CD4-positive, alpha-beta T cell treated with Interleukin-21 for 1 hour (primary cell): ENCODE data around the gene NOXA1.
"Not testable (repeated sequence)": the region's sequence is repeated elsewhere in the genome, so short reads cannot be mapped to it uniquely, and the experiment has no call there.

Experiments
- DNase-seq: peaks from one replicate; pipeline ENCODE4 v3.0.0-alpha.2; 2020

The NOXA1 gene

GRCh38 chr9:137456061-137456863, 33.1 kb downstream of the NOXA1 start:
- DNase-seq, result no peak

- no peak for DNase-seq
Observed at GRCh38 chr9:137456864-137457405, 33.7 kb downstream of the NOXA1 start.

GRCh38 chr9:137457406-137458193, 34.4 kb downstream of the NOXA1 start:
- no peak for DNase-seq

- no peak for DNase-seq
Observed at GRCh38 chr9:137458194-137459151, 35.3 kb downstream of the NOXA1 start.

- peak; percentile 94 for DNase-seq
Observed at GRCh38 chr9:137459152-137459600, 36.0 kb downstream of the NOXA1 start, which contains the start of gene NSMF. Gene NSMF (minus strand): TSS chr9:137459334. CDS start chr9:137459102, 232 bp downstream.

- DNase-seq, result no peak
Observed at GRCh38 chr9:137459601-137460362, 36.6 kb downstream of the NOXA1 start.

GRCh38 chr9:137460363-137461315, 37.4 kb downstream of the NOXA1 start:
- no peak for DNase-seq

GRCh38 chr9:137461316-137461662, 38.1 kb downstream of the NOXA1 start:
- DNase-seq, result no peak

GRCh38 chr9:137461663-137462395, 38.6 kb downstream of the NOXA1 start:
- DNase-seq, result peak; percentile 91

- DNase-seq, result no peak
Observed at GRCh38 chr9:137462396-137462985, 39.3 kb downstream of the NOXA1 start.

- no peak for DNase-seq
Observed at GRCh38 chr9:137462986-137463930, 40.1 kb downstream of the NOXA1 start.

GRCh38 chr9:137463931-137464290, 40.7 kb downstream of the NOXA1 start:
- no peak for DNase-seq

GRCh38 chr9:137464291-137464999, 41.3 kb downstream of the NOXA1 start:
- no peak for DNase-seq

GRCh38 chr9:137465000-137465719, 42.0 kb downstream of the NOXA1 start:
- DNase-seq, result no peak

GRCh38 chr9:137465720-137466388, 42.7 kb downstream of the NOXA1 start:
- no peak for DNase-seq

- not testable (repeated sequence) for DNase-seq
Observed at GRCh38 chr9:137466389-137467085, 43.3 kb downstream of the NOXA1 start.
